HG02981 (cell line): ENCODE results near the gene S1PR1.

ENCODE experiments used
- ATAC-seq: cut with Tn5 transposase; IDR thresholded peaks from one replicate; pipeline ENCODE4 v1.9.1; 2021; ENCODE audit warnings: mild to moderate bottlenecking, moderate library complexity; ENCODE audit not compliant: unreplicated experiment

The S1PR1 gene

GRCh38 chr1:101244842-101245241, 8.0 kb downstream of the S1PR1 start:
- ATAC-seq: no peak

GRCh38 chr1:101245246-101245927, 8.6 kb downstream of the S1PR1 start:
- ATAC-seq: no peak

DNA sequence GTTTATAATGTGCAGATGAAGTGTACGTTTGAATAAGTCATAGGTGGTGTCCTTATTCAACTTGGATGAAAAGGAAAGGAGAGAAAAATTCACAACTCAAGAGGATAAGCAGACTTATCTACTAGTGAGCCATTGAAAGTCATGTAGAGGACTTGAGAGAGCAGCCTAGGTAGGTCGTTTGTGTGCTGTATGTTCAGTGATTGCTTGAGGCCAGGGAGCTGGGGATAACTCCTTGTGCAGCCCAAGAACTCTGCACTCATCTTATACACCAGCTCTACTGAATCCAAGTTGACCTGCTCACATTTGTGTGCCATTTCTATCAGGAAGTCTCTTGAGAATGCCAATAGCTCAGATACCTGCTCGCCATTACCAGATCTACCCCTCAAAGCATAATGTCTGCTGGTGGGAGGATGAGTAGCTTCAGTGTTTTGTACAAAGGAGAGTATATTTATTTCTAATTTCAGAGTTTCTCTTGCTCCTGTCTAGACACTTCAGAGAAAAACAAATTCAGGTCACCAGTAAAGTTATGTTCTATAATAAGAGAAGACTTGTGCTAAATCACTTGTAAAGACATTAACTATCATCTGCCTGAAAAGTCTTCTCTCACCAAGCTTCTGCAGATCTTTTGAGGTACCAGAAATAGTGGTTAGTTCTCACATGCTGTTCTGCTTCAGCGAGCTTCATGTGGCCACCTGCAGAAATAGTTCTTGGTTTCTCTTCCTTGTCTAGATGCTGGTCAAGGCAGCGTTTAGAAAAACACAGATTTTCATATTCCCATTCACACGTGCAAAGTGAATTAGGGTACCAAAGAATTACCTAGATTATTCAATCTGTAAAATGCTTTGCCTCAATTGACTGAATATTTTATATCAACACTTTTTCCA, 10.8 kb downstream of the S1PR1 start:
- peak; percentile 95 for ATAC-seq

DNA sequence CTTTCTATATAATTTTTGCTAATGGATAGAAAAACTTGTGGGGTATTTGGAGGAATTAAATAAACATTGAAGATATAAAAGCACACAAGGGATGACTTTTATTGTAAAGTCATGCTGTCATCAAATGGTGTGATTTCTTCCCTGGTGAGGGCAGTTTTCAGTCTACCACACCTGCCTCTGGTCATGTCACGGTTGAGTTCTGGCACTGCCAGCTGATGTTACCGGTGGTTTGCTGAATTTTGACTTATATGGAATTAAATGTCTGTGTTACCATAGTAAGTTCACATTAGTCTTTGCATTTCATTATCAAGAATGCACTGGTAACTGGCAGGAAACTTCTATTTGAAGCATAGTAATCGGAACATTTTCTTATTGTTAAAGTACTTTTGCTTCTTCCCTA, 13.4 kb downstream of the S1PR1 start:
- ATAC-seq: no peak

- ATAC-seq: no peak
Observed at GRCh38 chr1:101250656-101251272, 13.9 kb downstream of the S1PR1 start.

DNA sequence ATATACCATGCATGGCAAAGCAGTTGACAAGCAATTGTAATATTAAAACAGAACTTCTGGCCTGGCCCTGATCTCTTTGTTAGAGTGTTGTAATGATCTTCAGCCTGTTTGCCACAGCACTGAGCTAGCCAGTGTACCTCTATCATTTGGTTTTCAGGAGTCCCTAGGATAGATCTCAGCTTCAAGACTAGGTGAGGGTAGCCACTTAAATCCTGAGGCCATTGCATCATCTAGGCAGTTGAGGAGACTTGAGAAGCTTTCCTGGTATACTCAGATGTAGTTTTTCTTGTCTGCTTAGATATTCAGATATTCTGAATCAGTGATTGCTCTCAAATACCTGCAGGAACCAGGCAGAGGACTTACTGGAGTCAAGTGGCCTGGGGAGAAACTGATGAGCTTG, 14.7 kb downstream of the S1PR1 start:
- no peak for ATAC-seq

DNA sequence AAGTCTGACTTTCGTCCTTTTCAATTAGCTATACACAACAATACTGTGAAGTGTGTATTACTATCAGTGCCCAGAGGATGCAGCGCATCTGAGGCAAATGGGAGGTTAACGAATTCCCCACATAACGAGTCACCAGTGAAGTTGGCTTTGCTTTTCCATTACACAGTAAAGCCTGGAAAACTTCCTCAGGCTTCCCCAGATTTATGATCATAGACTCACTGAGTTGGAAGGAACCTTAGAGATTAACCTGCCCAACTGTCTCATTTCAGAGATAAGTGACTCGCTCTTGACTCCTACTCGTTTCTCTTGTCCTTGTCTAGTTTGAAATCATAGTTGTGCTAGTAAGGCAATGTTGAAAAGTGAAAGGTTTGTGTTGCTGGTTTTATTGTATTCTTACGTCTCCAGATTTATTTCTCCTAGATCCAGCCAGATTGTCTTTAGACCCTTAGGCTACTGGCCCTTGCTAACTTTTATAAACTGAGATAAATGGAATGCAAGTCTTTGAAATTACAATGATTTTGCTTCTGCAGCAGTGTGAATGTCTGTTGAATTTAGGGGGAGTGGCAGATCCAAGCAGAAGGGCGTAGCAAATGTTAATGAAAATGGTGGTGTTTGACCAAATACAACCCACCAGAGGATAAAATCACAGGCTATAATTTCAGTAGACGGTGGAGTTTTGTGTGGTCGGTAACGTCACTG, 17.3 kb downstream of the S1PR1 start:
- ATAC-seq: no peak

- peak; percentile 90 for ATAC-seq
Observed at GRCh38 chr1:101257500-101258325, 20.9 kb downstream of the S1PR1 start.

- no peak for ATAC-seq
Observed at GRCh38 chr1:101259744-101260148, 22.9 kb downstream of the S1PR1 start.

GRCh38 chr1:101260556-101261350, 23.9 kb downstream of the S1PR1 start:
- no peak for ATAC-seq

DNA sequence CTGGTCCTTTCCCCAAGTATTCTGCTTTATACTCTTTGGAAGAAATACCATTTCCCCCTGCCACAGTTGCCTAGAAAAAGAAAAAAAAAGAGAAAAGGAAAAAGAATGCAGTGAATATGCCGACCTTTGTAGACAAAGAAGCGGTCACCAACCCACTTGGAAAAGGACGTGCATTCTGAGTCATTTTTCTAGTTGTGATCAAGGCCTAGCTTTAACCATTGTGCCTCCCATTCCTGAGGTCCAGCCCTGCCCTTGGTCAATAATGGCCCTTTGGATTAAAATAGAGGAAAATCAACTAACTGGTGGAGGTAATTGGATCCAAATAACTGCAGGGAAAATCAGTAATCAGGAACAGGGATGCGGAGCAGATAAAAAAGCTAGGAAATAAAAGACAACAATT, 24.8 kb downstream of the S1PR1 start:
- no peak for ATAC-seq

DNA sequence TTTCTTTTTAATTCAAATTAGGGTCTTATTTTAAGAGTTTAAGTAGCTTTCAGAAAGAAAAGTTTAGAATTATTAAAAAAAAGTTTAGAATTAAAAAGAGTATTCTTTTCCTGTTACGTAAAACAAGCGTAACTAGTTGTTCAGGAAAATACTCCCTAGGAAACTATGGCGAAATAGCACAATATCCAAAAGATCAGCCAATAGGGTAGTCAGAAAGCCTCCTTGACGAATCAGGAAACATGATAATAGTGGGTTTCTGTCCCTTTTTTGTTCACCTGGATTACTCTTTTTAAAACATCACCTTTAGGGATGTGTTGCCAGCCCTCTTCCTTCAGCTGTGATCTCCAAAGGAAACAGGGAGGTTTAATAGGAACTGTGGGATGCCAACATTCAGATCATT, 25.2 kb downstream of the S1PR1 start:
- no peak for ATAC-seq

- ATAC-seq: no peak
Observed at GRCh38 chr1:101262630-101263348, 26.0 kb downstream of the S1PR1 start.

DNA sequence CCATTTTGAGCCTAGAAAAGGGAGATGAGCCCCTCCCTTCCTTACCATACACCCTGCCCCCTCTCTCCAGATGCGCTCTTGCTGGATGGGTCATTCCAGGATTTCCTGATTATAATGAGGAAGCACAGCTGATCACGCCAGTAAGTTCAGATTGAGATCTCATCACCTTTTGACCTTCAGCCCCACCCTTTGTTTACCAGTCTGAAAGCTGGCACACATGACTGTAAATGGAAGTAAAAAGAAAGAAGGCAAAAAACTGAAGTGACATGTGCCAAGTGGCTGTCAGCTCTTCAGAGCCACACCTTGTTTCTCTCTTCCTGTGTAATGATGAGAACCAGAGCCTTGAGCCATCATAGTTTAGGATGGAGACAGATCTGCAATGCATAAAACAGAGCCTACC, 27.9 kb downstream of the S1PR1 start:
- ATAC-seq: no peak

DNA sequence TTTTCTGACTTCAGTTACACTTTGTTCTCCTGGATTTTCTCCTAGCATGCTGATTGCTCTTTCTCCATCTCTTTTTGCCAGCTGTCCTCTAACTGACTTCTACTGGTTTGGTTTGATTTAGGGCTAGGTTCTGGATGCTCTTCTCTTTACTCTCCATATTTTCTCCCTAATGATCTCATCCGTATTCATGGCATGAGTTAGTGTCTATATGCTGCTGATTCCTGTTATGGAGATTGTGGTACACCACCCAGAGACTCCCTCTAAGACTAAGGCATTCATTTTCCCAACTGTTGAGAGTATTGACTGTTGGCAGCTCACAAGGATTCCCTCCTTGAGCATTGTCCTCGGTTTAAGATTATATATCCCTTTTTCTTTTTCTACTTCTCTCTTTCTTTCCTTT, 28.9 kb downstream of the S1PR1 start:
- ATAC-seq: no peak

- no peak for ATAC-seq
Observed at GRCh38 chr1:101267082-101267481, 30.3 kb downstream of the S1PR1 start.

- ATAC-seq: no peak
Observed at GRCh38 chr1:101268893-101269292, 32.1 kb downstream of the S1PR1 start.

GRCh38 chr1:101275672-101276071, 38.9 kb downstream of the S1PR1 start:
- no peak for ATAC-seq

DNA sequence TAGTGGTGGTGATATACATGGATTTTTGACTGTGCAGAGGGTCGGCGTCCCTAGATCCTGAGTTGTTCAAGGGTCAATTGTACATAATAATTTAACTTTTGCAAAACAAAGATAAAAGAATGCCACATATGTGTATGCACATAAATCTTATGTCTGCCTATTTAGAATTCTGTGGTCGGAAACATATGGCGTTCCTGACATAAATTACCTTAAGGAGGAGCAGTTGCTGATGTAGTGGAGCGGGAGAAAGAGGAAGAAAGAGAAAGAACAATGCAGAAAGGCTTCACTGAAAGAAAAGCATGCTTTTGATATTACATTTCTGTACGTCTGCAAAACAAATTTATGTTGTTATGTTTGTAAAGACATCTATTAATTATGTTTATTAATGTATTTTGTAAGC, 40.0 kb downstream of the S1PR1 start:
- no peak for ATAC-seq
